Neuron (in vitro differentiated cells): ENCODE measurements around the gene SLC25A6.
A peak's percentile ranks its signal among the peaks of the same experiment; 100 is the strongest.

Experiments
- H2AFZ ChIP-seq: one replicate; pipeline ENCODE4 v1.6.1; 2013; ENCODE audit warnings: low read depth, mild to moderate bottlenecking, inconsistent platforms, low read length, moderate library complexity
- H3K27me3 ChIP-seq: one replicate; pipeline ENCODE4 v1.6.1; 2013; ENCODE audit warnings: low read length; ENCODE audit not compliant: insufficient read depth
- H3K36me3 ChIP-seq: one replicate; pipeline ENCODE4 v1.6.1; 2013; ENCODE audit warnings: low read length; ENCODE audit not compliant: insufficient read depth
- H3K4me1 ChIP-seq: one replicate; pipeline ENCODE4 v1.6.1; 2013; ENCODE audit warnings: low read length; ENCODE audit not compliant: insufficient read depth
- H3K4me3 ChIP-seq: 2 replicates; pipeline ENCODE4 v1.5.1; 2013; ENCODE audit warnings: mild to moderate bottlenecking, low read length, moderate library complexity
- H3K9me3 ChIP-seq: one replicate; pipeline ENCODE4 v1.6.1; 2013; ENCODE audit warnings: low read length

Gene SLC25A6

GRCh38 chrX:1391370-1391706, 575 bp downstream of the SLC25A6 start:
- Histone ChIP-seq H3K27me3 (no peaks in the 10 kb centered on the region), H2AFZ (no peak overlapping the region), H3K36me3 (peaks cover 45% of the 10 kb centered on the region), H3K4me3 (peak overlapping the region; percentile 97), H3K4me1 (peaks cover 18% of the 10 kb centered on the region), H3K9me3 (no peaks in the 10 kb centered on the region)

- Histone ChIP-seq H3K4me3 (peak overlapping the region; percentile 97), H3K9me3 (no peaks in the 10 kb centered on the region), H3K36me3 (peaks cover 51% of the 10 kb centered on the region), H3K27me3 (no peaks in the 10 kb centered on the region), H2AFZ (no peak overlapping the region), H3K4me1 (peaks cover 18% of the 10 kb centered on the region)
These were observed 1.1 kb downstream of the SLC25A6 start for GRCh38 chrX:1390621-1391369.

- no peak overlapping the region for H3K4me3 ChIP-seq
- peaks cover 59% of the 10 kb centered on the region for H3K36me3 ChIP-seq
- H3K9me3 ChIP-seq, result no peaks in the 10 kb centered on the region
- no peaks in the 10 kb centered on the region for H3K27me3 ChIP-seq
- no peak overlapping the region for H2AFZ ChIP-seq
- peaks cover 18% of the 10 kb centered on the region for H3K4me1 ChIP-seq
These were observed 2.0 kb downstream of the SLC25A6 start for GRCh38 chrX:1389993-1390285.

- no peak overlapping the region for H2AFZ ChIP-seq
- no peaks in the 10 kb centered on the region for H3K27me3 ChIP-seq
- peaks cover 64% of the 10 kb centered on the region for H3K36me3 ChIP-seq
- H3K9me3 ChIP-seq, result no peaks in the 10 kb centered on the region
- no peak overlapping the region for H3K4me3 ChIP-seq
- H3K4me1 ChIP-seq, result peaks cover 14% of the 10 kb centered on the region
These were observed 2.5 kb downstream of the SLC25A6 start for GRCh38 chrX:1389181-1389992.

- Histone ChIP-seq H3K27me3 (no peaks in the 10 kb centered on the region), H3K4me1 (peaks cover 7% of the 10 kb centered on the region), H3K36me3 (peaks cover 67% of the 10 kb centered on the region), H3K9me3 (no peaks in the 10 kb centered on the region), H3K4me3 (no peak overlapping the region), H2AFZ (no peak overlapping the region)
These were observed 3.3 kb downstream of the SLC25A6 start for GRCh38 chrX:1388651-1389050.

- H3K9me3 ChIP-seq, result no peaks in the 10 kb centered on the region
- H2AFZ ChIP-seq, result no peak overlapping the region
- no peaks in the 10 kb centered on the region for H3K27me3 ChIP-seq
- H3K36me3 ChIP-seq, result peaks cover 74% of the 10 kb centered on the region
- no peak overlapping the region for H3K4me3 ChIP-seq
- H3K4me1 ChIP-seq, result no peaks in the 10 kb centered on the region
These were observed 4.7 kb downstream of the SLC25A6 start for GRCh38 chrX:1387141-1387776.

GRCh38 chrX:1386338-1387127, 5.4 kb downstream of the SLC25A6 start:
- peaks cover 74% of the 10 kb centered on the region for H3K36me3 ChIP-seq

GRCh38 chrX:1385253-1386223, 6.4 kb downstream of the SLC25A6 start:
- no peaks in the 10 kb centered on the region for H3K9me3 ChIP-seq

More at GRCh38 chrX:1386338-1387127, 5.4 kb downstream of the SLC25A6 start:
- no peaks in the 10 kb centered on the region for H3K4me1 ChIP-seq
- no peak overlapping the region for H2AFZ ChIP-seq
- no peaks in the 10 kb centered on the region for H3K9me3 ChIP-seq
- H3K4me3 ChIP-seq, result no peak overlapping the region
- no peaks in the 10 kb centered on the region for H3K27me3 ChIP-seq

GRCh38 chrX:1384658-1385252, 7.2 kb downstream of the SLC25A6 start:
- H3K4me3 ChIP-seq, result no peak overlapping the region
- peaks cover 63% of the 10 kb centered on the region for H3K36me3 ChIP-seq
- no peaks in the 10 kb centered on the region for H3K9me3 ChIP-seq
- no peak overlapping the region for H2AFZ ChIP-seq
- H3K4me1 ChIP-seq, result no peaks in the 10 kb centered on the region
- no peaks in the 10 kb centered on the region for H3K27me3 ChIP-seq

More at GRCh38 chrX:1385253-1386223, 6.4 kb downstream of the SLC25A6 start:
- Histone ChIP-seq H3K36me3 (peaks cover 71% of the 10 kb centered on the region), H3K4me1 (no peaks in the 10 kb centered on the region), H3K4me3 (no peak overlapping the region), H2AFZ (no peak overlapping the region), H3K27me3 (no peaks in the 10 kb centered on the region)

GRCh38 chrX:1380672-1381233, 11.2 kb downstream of the SLC25A6 start:
- no peaks in the 10 kb centered on the region for H3K9me3 ChIP-seq
- H3K36me3 ChIP-seq, result peaks cover 23% of the 10 kb centered on the region
- no peak overlapping the region for H2AFZ ChIP-seq
- H3K4me1 ChIP-seq, result no peaks in the 10 kb centered on the region
- no peaks in the 10 kb centered on the region for H3K27me3 ChIP-seq
- H3K4me3 ChIP-seq, result no peak overlapping the region

GRCh38 chrX:1378306-1378759, 13.6 kb downstream of the SLC25A6 start:
- H3K4me1 ChIP-seq, result no peaks in the 10 kb centered on the region
- H3K4me3 ChIP-seq, result no peak overlapping the region
- no peak overlapping the region for H2AFZ ChIP-seq
- no peaks in the 10 kb centered on the region for H3K27me3 ChIP-seq
- H3K9me3 ChIP-seq, result no peaks in the 10 kb centered on the region
- peaks cover 4% of the 10 kb centered on the region for H3K36me3 ChIP-seq
